Lung (tissue), 12 donors: ENCODE results near the gene CHD6. TPM values are rescaled to one million over a fixed set of nuclear protein-coding genes. Genes with fewer than 3 reads are reported as not detected.

Experiments used
- ATAC-seq: fragments of 200-7000 bp; cut with Tn5 transposase; one replicate; pipeline ENCODE4 v1.9.1; 2020; ENCODE audit warnings: moderate number of reproducible peaks; ENCODE audit not compliant: insufficient read depth, low FRiP score
- DNase-seq, 3 donors: peaks; one replicate each; pipeline ENCODE4 v3.0.0-alpha.2; 2013 to 2017
- H3K27ac ChIP-seq, 2 donors: one replicate each; pipeline ENCODE4 v1.5.1; 2013; ENCODE audit warnings: mild to moderate bottlenecking in 2 of 2, moderate library complexity in 2 of 2, control low read depth in 1 of 2, inconsistent platforms in 1 of 2, low read depth in 1 of 2, low read length in 1 of 2
- H3K27me3 ChIP-seq, 3 donors: one replicate each; pipeline ENCODE4 v1.5.1; 2013; ENCODE audit warnings: low read length in 2 of 3; ENCODE audit not compliant: control insufficient read depth in 3 of 3, insufficient read depth in 3 of 3
- H3K36me3 ChIP-seq, 4 donors: one replicate each; pipeline ENCODE4 v1.5.1; 2013; ENCODE audit warnings: low read length in 4 of 4, mild to moderate bottlenecking in 1 of 4, moderate library complexity in 1 of 4; ENCODE audit not compliant: control insufficient read depth in 4 of 4, insufficient read depth in 4 of 4
- H3K4me1 ChIP-seq, 5 donors: one replicate each; pipeline ENCODE4 v1.5.1; 2013; ENCODE audit warnings: low read length in 5 of 5, mild to moderate bottlenecking in 2 of 5, moderate library complexity in 1 of 5; ENCODE audit not compliant: control insufficient read depth in 5 of 5, insufficient read depth in 5 of 5
- H3K4me3 ChIP-seq: one replicate; pipeline ENCODE4 v1.5.1; 2013; ENCODE audit warnings: mild to moderate bottlenecking, control low read depth, moderate library complexity
- H3K9ac ChIP-seq, 2 donors: one replicate each; pipeline ENCODE4 v1.5.1; 2013; ENCODE audit warnings: low read length in 2 of 2, control low read depth in 1 of 2; ENCODE audit not compliant: insufficient read depth in 1 of 2
- H3K9me3 ChIP-seq, 4 donors: one replicate each; pipeline ENCODE4 v1.5.1; 2013; ENCODE audit warnings: low read length in 3 of 4, mild to moderate bottlenecking in 1 of 4, moderate library complexity in 1 of 4; ENCODE audit not compliant: control insufficient read depth in 4 of 4, insufficient read depth in 3 of 4
- WGBS, 2 donors: extraction: QIAGEN DNeasy Blood & Tissue Kit; methylation state at CpG; one replicate each; pipeline ENCODE4 v1.1.7; 2013; 5-methylcytosine and 5-hydroxymethylcytosine counted together
- polyA plus RNA-seq, 2 donors: library from polyadenylated mRNA; stranded (reverse); fragments of 200-250 nt; gene quantifications; one replicate each; pipeline ENCODE4 v1.2.1, GENCODE V29; 2013
- total RNA-seq, 2 donors: library from RNA; depleted of rRNA in 1 of 2; stranded (reverse); fragments of >200 nt in 1 of 2; gene quantifications; one replicate each; pipeline ENCODE4 v1.2.1, GENCODE V29; 2014 to 2021
- TF ChIP-seq, protein P1 (sequence below): IDR thresholded peaks from 2 replicates; pipeline ENCODE4 v1.5.1; 2012; ENCODE audit warnings: mild to moderate bottlenecking; ENCODE audit errors: control extremely low read depth, extremely low read depth
- donor health status: control.
- donor health status: control.
- donor health status: Bipolar disorder and iron deficiency.
- donor health status: healthy.
- donor health status: DM: yes; HTN: yes; CAD: no.

The CHD6 gene
- total and polyA plus RNA-seq, 4 donors = 5.0 to 95.3 (median 21.0) TPM

DNA sequence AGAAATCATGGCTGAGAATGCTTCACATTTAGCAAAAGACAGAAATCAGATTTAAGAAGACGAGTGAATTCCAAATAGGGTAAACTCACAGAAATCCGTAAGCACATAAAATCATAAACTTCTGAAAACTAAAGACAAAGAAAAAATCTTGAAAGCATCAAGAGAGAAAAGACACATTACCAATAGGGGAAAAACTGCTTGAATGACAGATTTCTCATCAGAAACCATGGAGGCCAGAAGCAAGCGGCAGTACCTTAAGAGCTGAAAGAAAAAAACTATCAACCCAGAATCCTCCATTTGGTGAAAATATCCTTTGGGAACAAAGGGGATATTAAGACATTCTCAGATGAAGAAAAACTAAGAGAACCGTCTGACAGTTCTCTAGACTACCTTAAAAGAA, 185.0 kb downstream of the CHD6 start:
- Histone ChIP-seq H3K9ac (no peak overlapping the region), H3K4me3 (no peak overlapping the region), H3K36me3 (peaks cover 16 to 45% (median 31%) of the 10 kb centered on the region in 4 donors), H3K27ac (no peak overlapping the region), H3K4me1 (no peaks in the 10 kb centered on the region), H3K9me3 (no peaks in the 10 kb centered on the region), H3K27me3 (no peaks in the 10 kb centered on the region)
- TF ChIP-seq, protein P1, sequence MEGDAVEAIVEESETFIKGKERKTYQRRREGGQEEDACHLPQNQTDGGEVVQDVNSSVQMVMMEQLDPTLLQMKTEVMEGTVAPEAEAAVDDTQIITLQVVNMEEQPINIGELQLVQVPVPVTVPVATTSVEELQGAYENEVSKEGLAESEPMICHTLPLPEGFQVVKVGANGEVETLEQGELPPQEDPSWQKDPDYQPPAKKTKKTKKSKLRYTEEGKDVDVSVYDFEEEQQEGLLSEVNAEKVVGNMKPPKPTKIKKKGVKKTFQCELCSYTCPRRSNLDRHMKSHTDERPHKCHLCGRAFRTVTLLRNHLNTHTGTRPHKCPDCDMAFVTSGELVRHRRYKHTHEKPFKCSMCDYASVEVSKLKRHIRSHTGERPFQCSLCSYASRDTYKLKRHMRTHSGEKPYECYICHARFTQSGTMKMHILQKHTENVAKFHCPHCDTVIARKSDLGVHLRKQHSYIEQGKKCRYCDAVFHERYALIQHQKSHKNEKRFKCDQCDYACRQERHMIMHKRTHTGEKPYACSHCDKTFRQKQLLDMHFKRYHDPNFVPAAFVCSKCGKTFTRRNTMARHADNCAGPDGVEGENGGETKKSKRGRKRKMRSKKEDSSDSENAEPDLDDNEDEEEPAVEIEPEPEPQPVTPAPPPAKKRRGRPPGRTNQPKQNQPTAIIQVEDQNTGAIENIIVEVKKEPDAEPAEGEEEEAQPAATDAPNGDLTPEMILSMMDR = no peak
- DNase-seq = no peak
- no peak for ATAC-seq
- WGBS, 2 donors = 86 to 87% methylated on average over 4 of the region's 4 CpGs

DNA sequence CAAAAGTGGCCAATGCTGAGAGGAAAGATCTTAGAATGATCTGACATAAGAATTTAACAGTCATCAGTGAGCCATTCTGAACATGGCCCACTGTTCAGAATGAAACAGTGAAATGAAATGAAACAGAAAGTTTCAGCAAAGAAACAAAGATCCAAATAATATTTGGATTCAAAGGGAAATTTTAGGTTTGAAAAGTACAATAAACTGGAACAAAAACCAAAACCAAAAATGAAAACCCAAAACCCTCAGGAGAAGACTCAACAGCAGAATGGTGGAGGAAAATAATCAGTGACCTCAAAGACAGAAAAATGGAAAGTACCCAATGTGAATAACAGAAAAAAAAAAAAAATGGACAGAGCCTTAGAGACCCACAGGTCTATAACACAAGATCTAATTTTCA, 185.4 kb downstream of the CHD6 start:
- ATAC-seq (no peak), DNase-seq (no peak)
- Histone ChIP-seq H3K36me3 (peaks cover 15 to 45% (median 30%) of the 10 kb centered on the region in 4 donors), H3K4me3 (no peak overlapping the region), H3K27ac (no peak overlapping the region), H3K27me3 (no peaks in the 10 kb centered on the region), H3K9me3 (peaks cover 0 to 2% (median 0%) of the 10 kb centered on the region in 4 donors), H3K9ac (no peak overlapping the region), H3K4me1 (no peaks in the 10 kb centered on the region)
- TF ChIP-seq, protein P1 = no peak

DNA sequence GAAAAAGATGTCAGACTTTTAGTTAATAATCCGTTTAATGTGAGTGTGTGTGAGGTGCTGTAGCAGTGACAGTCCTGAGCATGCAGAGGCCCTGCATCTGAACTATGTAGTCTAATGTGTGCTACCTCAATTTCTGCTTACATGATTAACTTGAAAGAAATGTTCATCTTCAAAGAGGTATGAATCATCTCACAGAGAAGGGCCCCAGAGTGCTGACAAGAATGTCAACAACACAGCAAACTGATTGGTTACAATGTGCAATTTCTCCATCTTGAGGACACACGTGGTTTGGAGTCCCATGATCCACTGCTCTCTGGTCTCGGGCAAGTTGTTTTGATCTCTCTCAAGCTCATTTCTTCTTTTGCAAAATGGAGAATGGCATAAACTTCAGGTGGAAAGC, 189.9 kb downstream of the CHD6 start:
- Histone ChIP-seq H3K36me3 (peaks cover 13 to 46% (median 24%) of the 10 kb centered on the region in 4 donors), H3K9me3 (peaks cover 0 to 2% (median 0%) of the 10 kb centered on the region in 4 donors), H3K4me3 (no peak overlapping the region), H3K27ac (no peak overlapping the region), H3K9ac (no peak overlapping the region), H3K27me3 (no peaks in the 10 kb centered on the region), H3K4me1 (no peaks in the 10 kb centered on the region)
- ATAC-seq = no peak
- no peak for DNase-seq
- 74% methylated on average over 3 of the region's 3 CpGs for WGBS, 2 donors
- TF ChIP-seq, protein P1 = no peak

DNA sequence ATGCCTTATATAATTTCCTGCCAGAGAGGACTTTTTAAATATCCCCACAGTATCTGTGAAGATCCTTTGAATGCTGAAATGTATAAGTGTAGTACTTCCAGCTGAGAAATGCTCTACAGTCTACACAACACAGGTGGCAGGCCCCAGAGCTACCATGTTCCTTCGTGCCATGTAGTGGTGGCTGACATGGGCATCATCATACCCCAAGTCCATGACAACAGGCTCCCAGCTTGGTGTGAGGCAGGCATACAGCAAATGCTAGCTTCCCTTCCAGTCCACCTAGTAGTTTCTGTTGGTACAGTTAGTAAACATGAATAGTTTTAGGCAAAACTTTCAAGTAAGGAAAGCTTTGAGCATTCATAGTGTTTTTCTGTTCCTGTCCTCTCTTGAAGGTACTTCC, 190.3 kb downstream of the CHD6 start:
- peaks cover 13 to 48% (median 25%) of the 10 kb centered on the region in 4 donors for H3K36me3 ChIP-seq
- peaks cover 0 to 2% (median 0%) of the 10 kb centered on the region in 4 donors for H3K9me3 ChIP-seq
- ATAC-seq (no peak), DNase-seq (no peak)
- H3K9ac ChIP-seq = no peak overlapping the region
- TF ChIP-seq, protein P1 = no peak
- no peak overlapping the region for H3K27ac ChIP-seq
- 71 to 88% methylated on average over 1 of the region's 1 CpG for WGBS, 2 donors
- H3K4me3 ChIP-seq = no peak overlapping the region
- no peaks in the 10 kb centered on the region for H3K4me1 ChIP-seq
- H3K27me3 ChIP-seq = no peaks in the 10 kb centered on the region
